NCI-H82 (cell line): ENCODE measurements around the gene PKP1.

ENCODE experiments used
- DNase-seq: peaks from one replicate; lab custom pipeline; 2025; lab: John Stamatoyannopoulos, UW

The PKP1 gene

DNA sequence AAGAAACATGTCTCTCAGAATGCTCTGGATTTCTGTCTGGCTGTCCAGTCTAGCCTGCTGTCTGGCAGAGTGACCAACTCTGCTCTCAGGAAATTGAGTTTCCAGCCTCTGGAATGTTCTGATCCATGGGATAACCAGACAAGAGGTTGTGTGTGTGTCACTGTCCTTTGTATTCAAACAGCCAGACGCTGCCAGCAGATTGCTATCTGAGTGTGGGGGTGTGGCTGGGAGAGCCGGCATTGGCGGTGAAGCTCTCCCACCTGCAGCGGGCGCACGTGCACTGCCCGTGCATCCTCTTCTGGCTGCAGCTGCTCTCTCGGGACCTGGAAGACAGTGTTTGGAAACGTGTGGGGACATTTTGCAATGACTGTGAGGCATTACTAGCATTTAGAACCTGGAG is 26.1 kb downstream of the PKP1 start:
- peak; percentile 89 for DNase-seq

DNA sequence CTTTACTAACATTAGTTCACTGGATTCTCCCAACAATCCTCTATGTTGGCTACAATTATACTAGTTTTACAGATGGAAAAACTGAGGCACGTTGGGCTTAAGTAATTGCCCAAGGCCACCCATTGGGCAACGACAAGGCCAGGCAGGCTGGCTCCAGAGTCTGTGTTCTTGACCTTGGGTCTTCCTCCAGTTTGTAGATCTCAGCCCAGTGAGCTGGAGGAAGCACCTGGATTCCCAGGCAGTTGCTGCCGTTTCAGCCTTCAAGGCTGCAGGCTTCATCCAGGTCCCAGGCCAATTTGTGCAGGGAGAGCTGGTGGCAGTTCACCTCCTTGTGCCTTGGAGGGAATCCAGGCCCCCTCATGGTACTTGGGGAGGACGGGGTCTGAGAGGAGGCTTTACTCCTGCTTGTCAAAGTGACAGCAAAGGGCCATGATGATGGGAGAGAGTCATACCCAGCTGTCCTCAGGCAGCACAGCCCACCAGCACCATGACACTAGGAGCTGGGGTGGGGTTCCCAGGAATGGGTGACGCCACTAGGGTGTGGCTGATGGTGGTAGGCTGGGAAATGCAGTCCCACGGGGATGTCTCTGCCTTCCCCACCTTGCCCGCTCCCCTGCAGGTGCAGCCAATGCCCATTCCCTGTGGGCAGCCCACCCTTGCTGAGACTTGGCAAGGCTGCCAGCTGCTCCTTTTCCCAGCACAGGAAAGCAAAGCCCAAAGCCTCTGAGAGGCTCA is 27.1 kb downstream of the PKP1 start:
- no peak for DNase-seq

DNA sequence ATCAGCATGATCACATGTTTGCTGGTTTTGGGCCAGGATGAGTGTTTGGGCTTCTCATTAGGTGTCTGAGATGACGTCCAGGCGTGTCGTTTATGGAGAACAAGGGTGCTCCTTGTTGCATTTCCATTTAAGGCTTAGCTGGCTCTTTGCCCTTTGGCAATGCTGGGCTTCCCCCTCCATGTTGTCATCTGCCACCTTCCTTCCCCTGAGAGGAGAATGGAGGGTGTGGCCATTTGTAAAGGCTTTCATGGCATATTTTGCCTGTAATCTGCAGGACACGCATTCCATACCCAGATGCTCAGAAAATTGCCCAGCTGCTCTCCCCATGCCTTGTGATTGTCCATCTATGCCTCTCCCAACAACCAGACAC is 27.7 kb downstream of the PKP1 start:
- no peak for DNase-seq

DNA sequence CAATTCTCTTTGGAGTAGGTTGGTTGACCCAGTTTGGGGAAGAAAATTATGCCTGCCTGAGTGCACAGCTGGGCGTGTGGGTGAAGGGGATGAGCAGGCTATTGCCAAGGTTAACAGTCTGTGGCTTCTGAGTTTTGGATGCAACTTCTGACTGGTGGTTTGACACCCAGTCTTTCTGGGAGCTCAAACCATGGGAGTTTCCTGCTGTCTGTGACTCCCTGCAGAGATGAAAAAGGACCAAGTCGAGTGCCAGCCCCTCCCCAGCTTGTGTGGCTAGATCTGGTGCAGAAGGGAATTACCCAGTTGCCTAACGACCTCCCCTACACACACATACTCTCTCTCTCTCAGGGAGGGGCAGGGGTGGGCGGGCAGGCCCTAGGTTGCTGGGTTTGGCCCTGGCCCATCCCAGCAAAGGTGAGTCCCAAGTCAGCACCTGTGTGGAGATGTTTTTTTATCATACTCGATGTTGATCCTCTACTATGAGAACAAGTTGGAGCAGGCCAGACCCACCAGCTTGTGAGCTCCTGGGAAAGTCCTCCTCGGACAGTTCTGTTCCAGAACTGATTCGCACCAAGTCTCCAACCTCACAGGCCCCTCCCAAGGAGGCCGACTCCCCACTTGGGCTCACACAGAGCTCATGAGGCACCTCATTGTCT is 28.2 kb downstream of the PKP1 start:
- DNase-seq = no peak

DNA sequence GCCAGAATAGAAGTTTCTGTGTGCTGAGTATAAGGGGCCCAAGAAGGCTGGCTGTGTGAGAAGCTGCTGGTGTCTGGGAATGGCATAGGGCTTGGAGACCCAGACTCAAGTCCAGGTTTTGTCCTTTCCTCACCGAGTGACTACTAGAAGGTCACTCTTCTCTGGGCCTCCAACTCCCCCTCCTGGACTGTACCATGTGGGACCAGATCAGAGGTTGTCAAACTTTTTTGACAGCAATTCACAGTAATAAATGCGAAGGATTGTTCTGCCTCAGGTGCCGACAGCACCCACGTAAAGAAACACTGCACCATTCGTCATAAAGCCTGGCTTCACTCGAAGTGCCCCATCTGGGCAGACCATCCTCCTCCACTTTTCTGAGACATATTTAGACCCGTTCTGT is 29.0 kb downstream of the PKP1 start:
- DNase-seq = no peak

DNA sequence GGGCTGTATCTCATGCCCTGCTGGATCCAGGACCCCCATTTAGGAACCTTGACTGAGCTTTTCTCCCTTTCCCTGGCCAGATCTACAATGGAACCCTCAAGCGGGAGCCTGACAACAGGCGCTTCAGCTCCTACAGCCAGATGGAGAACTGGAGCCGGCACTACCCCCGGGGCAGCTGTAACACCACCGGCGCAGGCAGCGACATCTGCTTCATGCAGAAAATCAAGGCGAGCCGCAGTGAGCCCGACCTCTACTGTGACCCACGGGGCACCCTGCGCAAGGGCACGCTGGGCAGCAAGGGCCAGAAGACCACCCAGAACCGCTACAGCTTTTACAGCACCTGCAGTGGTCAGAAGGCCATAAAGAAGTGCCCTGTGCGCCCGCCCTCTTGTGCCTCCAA is 29.8 kb downstream of the PKP1 start:
- peak; percentile 35 for DNase-seq

DNA sequence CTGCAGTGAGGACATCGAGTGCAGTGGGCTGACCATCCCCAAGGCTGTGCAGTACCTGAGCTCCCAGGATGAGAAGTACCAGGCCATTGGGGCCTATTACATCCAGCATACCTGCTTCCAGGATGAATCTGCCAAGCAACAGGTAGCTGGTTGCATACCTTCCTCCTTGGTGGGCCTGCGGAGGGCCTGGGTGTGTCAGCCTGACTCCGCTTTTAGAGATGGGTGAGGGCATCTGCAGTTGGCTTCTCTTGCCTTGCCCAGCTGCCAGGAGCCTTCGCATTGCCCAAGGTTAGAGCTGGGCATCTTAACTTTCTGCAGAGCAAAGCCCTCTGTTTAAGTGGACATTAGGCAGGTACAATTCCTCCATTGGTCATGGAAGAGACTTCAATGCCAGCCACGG is 33.2 kb downstream of the PKP1 start:
- no peak for DNase-seq

DNA sequence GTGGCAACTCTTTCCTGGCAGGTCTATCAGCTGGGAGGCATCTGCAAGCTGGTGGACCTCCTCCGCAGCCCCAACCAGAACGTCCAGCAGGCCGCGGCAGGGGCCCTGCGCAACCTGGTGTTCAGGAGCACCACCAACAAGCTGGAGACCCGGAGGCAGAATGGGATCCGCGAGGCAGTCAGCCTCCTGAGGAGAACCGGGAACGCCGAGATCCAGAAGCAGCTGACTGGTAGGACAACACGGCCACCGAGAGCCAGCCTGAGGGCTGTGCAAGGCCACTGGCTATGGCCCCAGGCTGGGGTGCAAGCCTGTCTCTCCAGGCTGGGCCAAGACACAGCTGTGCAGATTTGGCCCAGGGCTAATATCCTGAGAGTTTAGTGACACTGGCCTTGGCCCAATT is 34.2 kb downstream of the PKP1 start:
- DNase-seq = no peak

DNA sequence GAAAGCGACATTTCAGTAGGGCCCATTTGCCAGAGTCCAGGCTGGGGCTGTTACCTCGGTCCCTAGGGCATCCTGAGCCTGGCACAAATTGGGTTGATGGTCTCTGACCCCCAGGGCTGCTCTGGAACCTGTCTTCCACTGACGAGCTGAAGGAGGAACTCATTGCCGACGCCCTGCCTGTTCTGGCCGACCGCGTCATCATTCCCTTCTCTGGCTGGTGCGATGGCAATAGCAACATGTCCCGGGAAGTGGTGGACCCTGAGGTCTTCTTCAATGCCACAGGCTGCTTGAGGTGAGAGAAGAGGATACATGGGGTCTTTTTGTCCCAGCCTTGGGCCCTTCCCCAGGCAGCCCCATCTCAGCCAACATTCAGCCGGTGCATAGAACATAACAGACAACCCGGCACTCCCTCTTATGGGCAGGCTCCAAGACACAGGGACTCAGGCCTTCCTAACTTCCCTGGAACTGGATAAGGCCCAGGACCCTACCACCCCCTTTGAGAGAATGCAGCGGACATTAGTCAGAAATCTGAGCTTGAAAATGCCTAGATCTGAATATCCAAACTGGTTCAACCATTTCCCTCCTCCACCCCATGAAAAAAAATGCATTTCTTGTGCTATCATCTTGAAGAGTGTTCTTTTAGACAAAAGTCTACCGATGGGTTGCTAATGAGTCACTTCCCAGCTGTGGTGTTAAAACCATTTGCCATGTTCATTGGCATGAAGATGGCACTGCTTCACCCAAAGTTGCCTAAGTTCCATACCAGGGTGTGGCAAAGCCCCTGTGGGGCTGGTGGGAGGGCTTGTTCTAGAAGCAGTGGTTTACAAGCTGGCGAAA is 35.4 kb downstream of the PKP1 start:
- DNase-seq = no peak

DNA sequence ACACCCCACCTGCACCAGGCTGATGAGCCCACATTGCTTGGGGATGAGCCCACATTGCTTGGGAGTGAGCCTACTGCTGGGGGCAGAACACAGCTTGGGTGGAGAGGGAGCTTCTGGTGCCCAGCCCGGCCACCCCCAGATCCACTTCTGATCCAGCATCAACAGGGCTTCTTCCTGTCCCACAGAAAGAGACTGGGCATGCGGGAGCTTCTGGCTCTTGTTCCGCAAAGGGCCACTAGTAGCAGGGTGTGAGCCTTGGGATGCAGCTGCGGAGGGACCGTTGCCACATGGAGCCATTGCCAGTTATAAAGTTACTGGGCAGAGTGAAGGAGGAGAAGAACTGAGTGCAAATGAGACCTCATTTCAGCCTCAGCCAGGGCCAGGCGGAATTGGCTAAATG is 36.3 kb downstream of the PKP1 start:
- no peak for DNase-seq

DNA sequence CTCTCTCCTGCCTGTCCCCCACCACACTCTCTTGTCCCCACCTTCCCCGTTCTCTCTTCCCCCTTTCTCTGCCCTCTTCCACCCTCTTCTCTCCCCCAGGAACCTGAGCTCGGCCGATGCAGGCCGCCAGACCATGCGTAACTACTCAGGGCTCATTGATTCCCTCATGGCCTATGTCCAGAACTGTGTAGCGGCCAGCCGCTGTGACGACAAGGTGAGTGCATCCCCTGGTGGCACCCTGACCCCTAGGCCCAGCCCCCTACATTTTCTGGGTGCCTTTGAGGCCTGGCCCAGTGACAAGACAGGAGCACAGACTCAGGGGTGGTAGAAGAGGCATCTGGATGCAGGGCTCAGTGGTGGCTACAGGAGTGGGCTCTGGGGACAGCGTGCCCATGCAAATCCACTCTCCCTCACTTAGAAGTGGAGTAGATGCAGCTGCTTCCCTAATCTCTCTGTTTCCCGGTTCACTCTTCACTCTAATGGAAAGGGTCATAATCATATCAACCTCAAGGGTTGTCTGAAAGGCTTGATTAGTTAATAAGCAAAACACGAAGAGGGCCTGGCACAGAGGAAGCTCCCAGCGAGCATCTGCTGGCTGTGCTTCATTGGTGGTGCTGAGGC is 37.0 kb downstream of the PKP1 start:
- peak; percentile 56 for DNase-seq

DNA sequence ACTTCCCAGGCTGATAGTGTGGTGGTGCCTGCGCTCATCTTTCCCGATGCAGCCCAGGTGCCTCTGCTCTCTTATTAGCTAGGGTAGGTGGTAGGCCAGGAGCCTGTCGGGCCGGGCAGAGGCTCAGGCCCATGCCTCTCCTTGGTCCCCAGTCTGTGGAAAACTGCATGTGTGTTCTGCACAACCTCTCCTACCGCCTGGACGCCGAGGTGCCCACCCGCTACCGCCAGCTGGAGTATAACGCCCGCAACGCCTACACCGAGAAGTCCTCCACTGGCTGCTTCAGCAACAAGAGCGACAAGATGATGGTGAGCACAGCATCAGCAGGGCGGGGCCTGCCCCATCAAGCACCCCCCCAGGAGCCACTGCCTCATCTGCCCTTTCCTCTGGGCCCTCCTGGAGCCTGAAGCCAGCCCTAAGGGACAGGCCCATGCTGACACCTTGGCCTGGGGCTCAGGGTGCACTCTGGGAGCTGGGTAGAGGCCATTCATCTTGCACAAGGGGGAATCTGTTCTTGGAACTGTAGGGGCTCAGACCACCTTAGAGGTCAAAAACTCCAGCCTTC is 38.6 kb downstream of the PKP1 start:
- DNase-seq = no peak

DNA sequence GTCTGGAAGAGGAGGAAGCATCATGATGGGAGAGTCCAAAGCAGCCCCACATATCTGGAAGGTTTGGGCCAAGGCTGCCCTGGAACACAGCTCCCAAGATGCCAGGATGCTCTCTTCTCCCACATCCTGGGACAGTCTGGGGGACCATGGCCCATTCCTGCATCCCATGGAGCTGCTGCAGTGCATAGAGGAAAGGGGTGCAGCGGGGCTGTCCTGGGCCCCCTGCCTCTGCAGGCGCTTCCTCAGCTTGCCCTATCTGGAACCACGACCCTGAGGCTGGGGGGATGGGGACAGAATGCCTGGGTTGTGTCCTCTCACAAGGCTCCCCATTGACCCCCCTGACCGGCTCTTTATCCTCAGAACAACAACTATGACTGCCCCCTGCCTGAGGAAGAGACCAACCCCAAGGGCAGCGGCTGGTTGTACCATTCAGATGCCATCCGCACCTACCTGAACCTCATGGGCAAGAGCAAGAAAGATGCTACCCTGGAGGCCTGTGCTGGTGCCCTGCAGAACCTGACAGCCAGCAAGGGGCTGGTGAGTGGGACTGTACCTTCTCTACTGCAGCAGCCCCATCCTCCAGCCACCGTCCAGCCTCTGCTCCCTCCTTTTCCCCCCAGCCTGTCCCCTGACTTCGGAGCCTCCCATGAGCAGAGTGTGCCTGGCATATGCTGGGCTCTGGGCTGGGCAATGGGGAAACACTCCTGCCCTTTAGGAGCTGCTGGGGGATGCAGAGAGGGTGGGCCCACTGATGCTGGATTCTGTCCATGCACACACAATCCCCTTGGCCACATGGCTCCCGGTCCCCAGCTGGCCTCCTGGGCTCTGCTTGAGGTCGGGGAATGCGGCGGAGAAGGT is 39.6 kb downstream of the PKP1 start:
- no peak for DNase-seq

DNA sequence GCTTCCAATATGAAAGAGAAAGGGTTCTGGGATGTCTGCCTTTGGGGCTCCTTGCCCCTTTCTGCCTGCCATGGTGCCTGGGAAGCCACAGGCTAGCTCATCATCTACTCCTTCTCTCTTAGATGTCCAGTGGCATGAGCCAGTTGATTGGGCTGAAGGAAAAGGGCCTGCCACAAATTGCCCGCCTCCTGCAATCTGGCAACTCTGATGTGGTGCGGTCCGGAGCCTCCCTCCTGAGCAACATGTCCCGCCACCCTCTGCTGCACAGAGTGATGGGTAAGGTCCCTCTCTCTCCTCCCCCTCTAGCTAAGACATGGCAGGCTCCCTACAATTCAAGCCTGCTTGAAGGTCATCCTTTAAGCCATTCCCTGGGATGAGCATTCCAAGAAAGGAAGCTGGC is 41.0 kb downstream of the PKP1 start:
- DNase-seq = no peak

DNA sequence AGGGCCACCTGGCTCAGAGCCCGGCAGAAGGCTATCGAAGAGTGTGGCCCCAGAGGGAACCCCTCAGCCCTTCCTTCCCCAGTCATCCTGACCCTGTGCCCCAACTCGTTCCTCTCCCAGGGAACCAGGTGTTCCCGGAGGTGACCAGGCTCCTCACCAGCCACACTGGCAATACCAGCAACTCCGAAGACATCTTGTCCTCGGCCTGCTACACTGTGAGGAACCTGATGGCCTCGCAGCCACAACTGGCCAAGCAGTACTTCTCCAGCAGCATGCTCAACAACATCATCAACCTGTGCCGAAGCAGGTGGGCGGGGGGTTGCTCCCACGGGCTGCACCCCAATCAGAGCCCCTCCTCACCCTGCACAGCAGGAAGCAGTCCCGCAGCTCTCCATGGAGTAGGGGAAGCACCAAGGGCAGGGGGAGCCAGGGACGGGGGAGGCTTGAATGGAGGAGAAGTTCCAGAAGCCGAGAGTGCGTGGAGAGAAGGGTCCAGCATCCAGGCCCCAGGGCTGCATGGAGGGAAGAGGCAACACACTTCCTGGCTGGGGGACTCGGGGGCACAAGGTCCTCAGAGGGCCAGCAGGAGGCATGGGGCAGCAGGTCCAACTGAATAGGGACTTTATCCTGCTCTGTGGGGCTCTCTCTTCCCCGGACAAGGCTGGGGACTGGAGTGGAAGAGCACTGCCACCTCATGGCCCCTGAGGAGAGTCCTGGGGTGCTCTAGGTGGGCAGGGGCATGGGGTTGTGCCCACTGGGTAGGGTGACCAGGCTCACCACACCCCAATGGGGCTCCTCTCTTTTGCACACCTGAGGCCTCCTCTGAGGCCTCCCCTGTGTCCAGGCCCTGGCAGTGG is 41.7 kb downstream of the PKP1 start:
- DNase-seq = no peak

DNA sequence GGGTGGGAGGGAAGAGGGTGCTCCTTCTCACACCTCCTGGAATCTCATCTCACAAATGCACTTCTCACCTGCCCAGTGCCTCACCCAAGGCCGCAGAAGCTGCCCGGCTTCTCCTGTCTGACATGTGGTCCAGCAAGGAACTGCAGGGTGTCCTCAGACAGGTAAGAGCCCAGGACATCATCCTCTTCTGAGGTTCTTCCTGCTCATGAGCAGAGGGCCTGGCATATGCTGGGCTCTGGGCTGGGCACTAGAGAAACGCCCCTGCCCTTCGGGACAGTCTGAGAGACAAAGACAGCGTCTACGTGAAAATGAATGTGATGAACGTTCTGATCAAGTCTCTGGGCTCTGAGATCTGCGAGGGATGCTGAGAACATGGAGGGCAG is 42.4 kb downstream of the PKP1 start:
- no peak for DNase-seq

DNA sequence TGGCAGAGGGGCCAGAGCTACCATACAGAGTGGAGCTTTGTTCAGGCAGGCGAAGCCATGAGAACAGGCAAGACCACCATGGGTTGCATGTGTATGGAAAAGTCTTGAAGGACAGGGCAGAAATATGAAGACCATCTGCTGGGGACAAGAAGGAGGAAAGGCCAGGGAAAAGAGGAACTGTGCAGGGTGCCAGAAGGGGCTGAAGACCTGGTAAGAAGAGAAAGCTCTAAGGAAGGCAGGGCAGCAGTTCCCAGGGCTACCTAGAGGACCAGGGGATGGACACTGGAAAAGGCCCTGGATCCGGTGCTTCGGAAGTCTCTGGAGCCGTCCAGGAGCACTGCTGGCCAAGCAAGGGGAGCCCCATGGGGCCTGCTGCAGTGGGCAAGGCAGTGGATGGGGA is 43.4 kb downstream of the PKP1 start:
- no peak for DNase-seq

DNA sequence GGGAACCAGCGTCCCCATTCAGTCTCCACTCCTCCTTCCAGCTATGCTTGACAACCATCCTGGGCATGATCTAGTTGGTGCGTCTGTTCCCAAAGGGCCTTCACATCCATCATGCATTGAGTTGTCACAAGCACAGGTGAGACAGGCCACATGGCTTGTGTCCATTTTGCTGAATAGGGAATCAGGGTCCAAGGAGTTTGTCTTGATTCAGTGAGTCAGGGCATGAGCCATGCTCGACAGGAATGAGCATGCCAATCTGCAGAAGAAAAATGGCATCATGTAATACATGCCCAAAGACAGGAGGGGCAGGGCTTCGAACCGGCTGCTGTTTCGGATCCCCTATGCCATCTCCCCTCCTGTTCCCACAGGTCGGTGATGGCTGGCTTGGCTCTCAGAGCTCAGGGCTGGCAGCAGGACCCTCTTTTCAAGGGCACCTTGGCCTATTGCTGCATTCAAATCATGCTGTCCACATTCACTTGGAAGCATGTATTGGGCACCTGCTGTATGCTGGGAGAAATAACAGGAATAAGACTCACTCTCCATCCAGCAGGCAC is 44.5 kb downstream of the PKP1 start:
- DNase-seq = no peak

DNA sequence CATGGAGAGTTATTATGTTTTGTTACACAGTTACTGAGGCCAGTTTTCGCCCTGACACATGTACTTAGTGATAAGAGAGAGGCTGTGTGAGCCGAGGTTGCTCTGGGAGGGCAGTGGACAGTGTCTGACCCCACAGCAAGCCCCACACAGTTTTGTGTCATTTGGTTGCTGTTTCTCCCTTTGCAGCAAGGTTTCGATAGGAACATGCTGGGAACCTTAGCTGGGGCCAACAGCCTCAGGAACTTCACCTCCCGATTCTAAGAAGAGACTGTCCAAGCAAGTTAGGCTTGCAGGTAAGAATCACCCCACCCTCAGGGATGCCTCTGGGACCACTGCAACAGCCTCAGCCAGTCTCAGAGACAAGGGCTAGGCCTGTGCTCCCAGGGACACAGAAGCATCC is 45.3 kb downstream of the PKP1 start:
- DNase-seq = no peak

DNA sequence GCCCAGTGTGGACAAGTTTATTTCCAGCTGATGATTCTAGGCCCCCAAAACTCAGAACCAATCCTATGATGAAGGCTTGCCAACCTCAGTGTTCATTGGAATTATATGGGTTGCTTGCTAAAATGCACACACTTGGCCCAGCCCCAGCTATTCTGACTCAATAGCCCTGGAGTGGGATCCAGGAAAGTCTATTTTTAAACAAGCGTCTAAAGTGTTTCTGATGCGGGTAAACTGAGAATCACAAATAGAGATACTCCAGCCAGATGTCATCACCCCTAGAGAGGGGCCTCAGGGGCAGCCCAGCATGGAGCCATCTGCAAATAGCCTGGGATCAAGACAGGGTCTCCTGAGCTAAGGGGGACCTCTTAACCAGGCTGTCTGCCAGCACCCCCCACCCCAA is 46.0 kb downstream of the PKP1 start:
- no peak for DNase-seq
